Testis (tissue), 3 donors: ENCODE data around the gene NFIB. TPM values are rescaled to one million over a fixed set of nuclear protein-coding genes. Genes with fewer than 3 reads are reported as not detected.

Source experiments
- DNase-seq: peaks from one replicate; pipeline ENCODE4 v3.0.0-alpha.2; 2019
- H3K27ac ChIP-seq, 2 donors: fragments of 200-600 bp; sonication (generic); one replicate each; pipeline ENCODE4 v1.5.1; 2019
- H3K27me3 ChIP-seq: fragments of 200-600 bp; sonication (generic); one replicate; pipeline ENCODE4 v1.5.1; 2019
- H3K36me3 ChIP-seq: fragments of 200-600 bp; sonication (generic); one replicate; pipeline ENCODE4 v1.5.1; 2017; ENCODE audit warnings: low read depth; ENCODE audit errors: missing control alignments
- H3K4me1 ChIP-seq: fragments of 200-600 bp; sonication (generic); one replicate; pipeline ENCODE4 v1.5.1; 2019
- H3K4me3 ChIP-seq, 2 donors: fragments of 200-600 bp; sonication (generic); one replicate each; pipeline ENCODE4 v1.5.1; 2017 to 2019
- H3K9me3 ChIP-seq: fragments of 200-600 bp; sonication (generic); one replicate; pipeline ENCODE4 v1.5.1; 2017
- POLR2A ChIP-seq: fragments of 450-650 bp; IDR thresholded peaks from one replicate; pipeline ENCODE4 v1.6.1; 2017; ENCODE audit warnings: antibody characterized with exemption, mild to moderate bottlenecking, moderate library complexity
- WGBS, 2 donors: methylation state at CpG; one replicate each; pipeline ENCODE4 v1.1.5; 2018; 5-methylcytosine and 5-hydroxymethylcytosine counted together
- intact Hi-C: fragments of 100-400 bp; cut with DNase I; formaldehyde crosslinking; loops from one replicate; pipeline ENCODE4 v1.15.1; 2023; ENCODE audit warnings: low total_unique reads
- polyA plus RNA-seq: library from polyadenylated mRNA; stranded (reverse); fragments of 350-450 nt; fragmentation: Illumina TruSeq; extraction: RNeasy Lipid Tissue Mini Kit (QIAGEN cat#74804); gene quantifications from one replicate; pipeline ENCODE4 v1.2.3, GENCODE V29; 2014; ENCODE audit warnings: low read depth, low replicate concordance; ENCODE audit not compliant: insufficient read depth
- total RNA-seq, 2 donors: library from RNA; depleted of rRNA; stranded (reverse); fragments of >200 nt; gene quantifications; one replicate each; pipeline ENCODE4 v1.2.3, GENCODE V29; 2016
- TF ChIP-seq, protein P1 (sequence below), 3 experiments: fragments of 450-650 bp in 2 of 3; fragments of 200-600 bp in 1 of 3; sonication (generic) in 1 of 3; IDR thresholded peaks; one replicate each; pipeline ENCODE4 v1.5.1; 2016 to 2019; ENCODE audit warnings: antibody characterized with exemption in 3 of 3, mild to moderate bottlenecking in 2 of 3, moderate library complexity in 1 of 3

The NFIB gene
- total and polyA plus RNA-seq, 3 donors from 2014 or later, result 8.4 to 34.7 (median 23.1) TPM

DNA sequence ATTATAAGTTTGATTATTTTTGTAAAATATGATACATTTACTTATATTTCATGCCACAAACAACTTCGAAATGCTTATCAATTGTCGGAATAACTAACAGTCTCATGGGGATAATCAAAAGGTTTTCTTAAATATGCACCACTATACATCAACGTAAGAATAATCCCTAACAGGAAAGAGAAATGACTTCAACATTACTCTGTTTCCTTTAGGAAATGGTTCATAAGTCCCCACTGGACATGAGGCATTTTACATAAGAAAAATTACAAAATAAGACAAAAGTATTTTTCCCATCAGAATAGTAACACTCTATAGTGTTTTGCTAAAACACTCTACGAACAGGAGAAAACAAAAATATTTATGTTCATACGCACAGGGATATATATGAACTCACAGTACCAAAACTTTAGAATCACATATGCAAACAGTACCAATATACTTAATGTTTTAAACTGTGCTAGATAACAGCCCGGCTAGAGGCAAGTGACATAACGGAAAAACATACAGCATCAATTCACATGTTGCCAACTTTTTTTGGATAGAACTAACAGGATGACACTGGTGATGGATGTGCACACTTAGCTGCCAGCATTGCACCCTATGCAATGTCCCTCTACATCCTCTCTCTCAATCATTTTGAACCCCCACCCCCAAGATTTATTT, 120.5 kb downstream of the NFIB start:
- DNase-seq, result no peak
- WGBS, 2 donors, result 84 to 87% methylated on average over 7 of the region's 7 CpGs

DNA sequence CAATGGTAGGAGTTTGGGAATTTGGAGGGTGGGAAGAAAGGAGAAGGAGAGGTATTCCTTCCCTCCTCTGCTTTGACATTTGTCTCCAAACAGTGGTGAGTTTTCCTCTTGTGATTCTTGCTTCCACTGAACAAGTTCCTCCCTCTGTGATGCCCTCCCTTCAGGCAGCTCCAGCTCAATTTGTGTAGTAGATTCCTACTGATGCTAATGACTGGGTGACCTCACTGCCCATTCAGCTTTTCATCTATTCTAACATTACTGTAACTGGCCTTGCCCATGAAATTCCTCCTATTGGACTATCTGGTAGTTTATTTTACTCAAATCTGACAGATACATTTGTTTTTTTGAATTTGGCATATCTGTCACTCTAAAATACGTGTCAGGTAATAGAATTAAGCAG, 121.4 kb downstream of the NFIB start:
- Histone ChIP-seq H3K27me3 (no peaks in the 10 kb centered on the region), H3K9me3 (no peaks in the 10 kb centered on the region), H3K4me1 (no peaks in the 10 kb centered on the region), H3K36me3 (no peaks in the 10 kb centered on the region), H3K4me3 (no peak overlapping the region), H3K27ac (no peak overlapping the region)
- intact Hi-C loops, result no loop called here
- DNase-seq, result no peak
- TF ChIP-seq POLR2A, result no peak
- TF ChIP-seq, protein P1, sequence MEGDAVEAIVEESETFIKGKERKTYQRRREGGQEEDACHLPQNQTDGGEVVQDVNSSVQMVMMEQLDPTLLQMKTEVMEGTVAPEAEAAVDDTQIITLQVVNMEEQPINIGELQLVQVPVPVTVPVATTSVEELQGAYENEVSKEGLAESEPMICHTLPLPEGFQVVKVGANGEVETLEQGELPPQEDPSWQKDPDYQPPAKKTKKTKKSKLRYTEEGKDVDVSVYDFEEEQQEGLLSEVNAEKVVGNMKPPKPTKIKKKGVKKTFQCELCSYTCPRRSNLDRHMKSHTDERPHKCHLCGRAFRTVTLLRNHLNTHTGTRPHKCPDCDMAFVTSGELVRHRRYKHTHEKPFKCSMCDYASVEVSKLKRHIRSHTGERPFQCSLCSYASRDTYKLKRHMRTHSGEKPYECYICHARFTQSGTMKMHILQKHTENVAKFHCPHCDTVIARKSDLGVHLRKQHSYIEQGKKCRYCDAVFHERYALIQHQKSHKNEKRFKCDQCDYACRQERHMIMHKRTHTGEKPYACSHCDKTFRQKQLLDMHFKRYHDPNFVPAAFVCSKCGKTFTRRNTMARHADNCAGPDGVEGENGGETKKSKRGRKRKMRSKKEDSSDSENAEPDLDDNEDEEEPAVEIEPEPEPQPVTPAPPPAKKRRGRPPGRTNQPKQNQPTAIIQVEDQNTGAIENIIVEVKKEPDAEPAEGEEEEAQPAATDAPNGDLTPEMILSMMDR (IDR thresholded peaks at IDR 0.05), result no peak
- WGBS, 2 donors, result 95 to 98% methylated on average over 1 of the region's 1 CpG

More for the DNA sequence above, 120.5 kb downstream of the NFIB start:
- peaks cover 2% of the 10 kb centered on the region for H3K4me1 ChIP-seq
- H3K4me3 ChIP-seq, result no peak overlapping the region
- H3K9me3 ChIP-seq, result no peaks in the 10 kb centered on the region
- H3K27ac ChIP-seq, result no peak overlapping the region
- TF ChIP-seq, protein P1 (IDR thresholded peaks at IDR 0.05), result no peak
- no peaks in the 10 kb centered on the region for H3K27me3 ChIP-seq
- intact Hi-C loops, result no loop called here
- H3K36me3 ChIP-seq, result no peaks in the 10 kb centered on the region

DNA sequence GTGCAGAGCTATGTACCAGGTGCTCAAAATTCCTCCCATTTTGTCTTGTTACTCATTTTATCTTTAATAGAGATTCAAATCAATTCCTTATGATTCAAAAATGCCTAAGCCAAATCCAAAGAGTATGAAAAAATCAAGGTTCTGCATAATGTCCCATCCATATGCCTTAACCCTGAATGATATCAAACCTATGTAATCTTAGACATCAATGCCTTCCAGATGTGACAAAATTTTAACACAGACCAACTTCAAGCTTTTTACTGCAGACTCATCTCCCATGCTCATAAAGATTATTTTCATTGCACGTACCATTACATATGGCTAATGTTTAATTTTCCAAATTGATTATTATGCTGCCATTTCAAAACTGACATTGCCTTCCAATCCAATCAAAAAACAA, 122.4 kb downstream of the NFIB start:
- Histone ChIP-seq H3K9me3 (no peaks in the 10 kb centered on the region), H3K36me3 (no peaks in the 10 kb centered on the region), H3K4me1 (no peaks in the 10 kb centered on the region), H3K27me3 (no peaks in the 10 kb centered on the region), H3K4me3 (no peak overlapping the region), H3K27ac (no peak overlapping the region)
- 100% methylated on average over 1 of the region's 1 CpG for WGBS, 2 donors
- TF ChIP-seq, protein P1 (IDR thresholded peaks at IDR 0.05), result no peak
- TF ChIP-seq POLR2A, result no peak
- intact Hi-C loops, result no loop called here
- DNase-seq, result no peak

DNA sequence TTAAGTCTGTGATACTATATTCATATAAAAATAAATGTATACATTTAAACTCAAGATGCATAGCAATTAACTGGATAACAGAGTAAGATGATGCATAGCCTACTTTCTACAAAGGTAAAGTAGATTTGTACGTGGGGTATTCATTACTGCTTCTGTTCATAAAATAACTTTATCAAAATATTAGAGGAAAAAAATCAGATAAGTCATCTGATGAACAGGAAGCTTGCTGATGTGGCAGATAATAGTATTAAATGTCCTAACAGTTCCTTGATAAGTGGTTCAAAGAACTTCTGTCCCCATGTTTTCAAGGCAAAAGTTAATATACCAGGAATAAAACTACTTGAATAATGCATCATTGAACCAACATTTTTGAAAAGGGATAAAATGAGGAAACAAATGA, 123.7 kb downstream of the NFIB start:
- no peaks in the 10 kb centered on the region for H3K36me3 ChIP-seq
- WGBS, 2 donors, result 87 to 89% methylated on average over 1 of the region's 1 CpG
- no peak overlapping the region for H3K4me3 ChIP-seq
- no peaks in the 10 kb centered on the region for H3K4me1 ChIP-seq
- no peak for DNase-seq
- H3K9me3 ChIP-seq, result no peaks in the 10 kb centered on the region
- TF ChIP-seq, protein P1 (IDR thresholded peaks at IDR 0.05), result no peak
- TF ChIP-seq POLR2A, result no peak
- H3K27me3 ChIP-seq, result no peaks in the 10 kb centered on the region
- no peak overlapping the region for H3K27ac ChIP-seq
- intact Hi-C loops, result no loop called here

DNA sequence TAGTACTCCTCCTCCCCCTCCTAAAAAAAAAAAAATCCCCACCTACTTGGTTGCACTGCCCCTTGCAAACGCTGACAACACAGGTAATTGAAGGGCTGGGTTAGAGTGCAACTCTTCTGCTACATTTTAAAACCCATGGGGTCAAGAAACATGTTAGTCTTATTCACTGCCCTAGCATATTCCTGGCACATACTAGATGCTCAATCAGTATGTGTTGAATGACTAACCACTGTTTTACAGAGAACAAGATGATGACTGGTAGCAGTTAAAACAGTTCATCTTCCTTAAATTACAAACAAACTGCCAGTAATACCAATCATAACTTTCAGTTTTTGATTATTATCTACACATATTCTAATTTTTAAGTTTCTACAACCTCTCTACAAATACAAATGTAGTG, 124.4 kb downstream of the NFIB start:
- no peaks in the 10 kb centered on the region for H3K4me1 ChIP-seq
- intact Hi-C loops, result no loop called here
- 71 to 79% methylated on average over 1 of the region's 1 CpG for WGBS, 2 donors

More for the DNA sequence above, 124.4 kb downstream of the NFIB start:
- Histone ChIP-seq H3K4me3 (no peak overlapping the region), H3K9me3 (no peaks in the 10 kb centered on the region), H3K36me3 (no peaks in the 10 kb centered on the region), H3K27me3 (no peaks in the 10 kb centered on the region), H3K27ac (no peak overlapping the region)
- no peak for DNase-seq
- TF ChIP-seq POLR2A, result no peak
- TF ChIP-seq, protein P1 (IDR thresholded peaks at IDR 0.05), result no peak
